Central memory CD4-positive, alpha-beta T cell (primary cell): Measurements from ENCODE around the gene GRIN3B.

Source experiments
- DNase-seq: peaks from one replicate; pipeline ENCODE4 v3.0.0; 2022

The GRIN3B gene

GRCh38 chr19:1008268-1009040 lies 8.2 kb downstream of the GRIN3B start:
- no peak for DNase-seq

- no peak for DNase-seq
These were observed 9.1 kb downstream of the GRIN3B start for GRCh38 chr19:1009041-1009980.

DNA sequence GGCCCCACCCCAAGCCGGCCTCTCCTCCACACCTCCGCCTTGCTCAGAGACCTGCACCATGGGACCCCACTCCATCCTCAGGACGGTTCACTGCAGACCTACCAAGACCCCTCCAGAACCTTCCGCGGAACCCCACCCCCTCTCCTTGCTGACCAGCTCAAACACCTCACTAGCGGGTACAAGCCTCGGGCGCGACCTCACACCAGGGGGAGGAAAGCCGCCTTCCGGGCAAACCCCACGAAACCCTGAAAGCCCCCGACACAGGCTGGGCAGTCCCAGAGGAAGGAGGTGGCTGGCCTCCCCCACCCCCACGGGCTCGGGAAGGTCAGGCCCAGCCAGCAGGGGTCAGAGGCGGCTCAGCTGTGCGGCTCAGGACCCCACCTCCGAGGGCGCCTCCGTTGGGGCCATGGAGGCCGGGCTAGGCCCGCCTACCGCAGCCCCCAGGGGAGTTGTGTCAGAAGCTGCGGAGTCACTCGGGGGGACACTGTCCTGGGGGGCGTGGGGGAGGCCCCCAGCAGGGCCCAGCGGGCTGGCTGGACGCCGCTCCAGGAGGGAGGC lies 9.8 kb downstream of the GRIN3B start:
- no peak for DNase-seq

GRCh38 chr19:1010586-1011510 lies 10.6 kb downstream of the GRIN3B start:
- no peak for DNase-seq

GRCh38 chr19:1011831-1012333 lies 11.7 kb downstream of the GRIN3B start:
- no peak for DNase-seq

- DNase-seq = no peak
These were observed 12.1 kb downstream of the GRIN3B start for GRCh38 chr19:1012334-1012733.

GRCh38 chr19:1013218-1013617 lies 13.0 kb downstream of the GRIN3B start:
- DNase-seq = no peak

DNA sequence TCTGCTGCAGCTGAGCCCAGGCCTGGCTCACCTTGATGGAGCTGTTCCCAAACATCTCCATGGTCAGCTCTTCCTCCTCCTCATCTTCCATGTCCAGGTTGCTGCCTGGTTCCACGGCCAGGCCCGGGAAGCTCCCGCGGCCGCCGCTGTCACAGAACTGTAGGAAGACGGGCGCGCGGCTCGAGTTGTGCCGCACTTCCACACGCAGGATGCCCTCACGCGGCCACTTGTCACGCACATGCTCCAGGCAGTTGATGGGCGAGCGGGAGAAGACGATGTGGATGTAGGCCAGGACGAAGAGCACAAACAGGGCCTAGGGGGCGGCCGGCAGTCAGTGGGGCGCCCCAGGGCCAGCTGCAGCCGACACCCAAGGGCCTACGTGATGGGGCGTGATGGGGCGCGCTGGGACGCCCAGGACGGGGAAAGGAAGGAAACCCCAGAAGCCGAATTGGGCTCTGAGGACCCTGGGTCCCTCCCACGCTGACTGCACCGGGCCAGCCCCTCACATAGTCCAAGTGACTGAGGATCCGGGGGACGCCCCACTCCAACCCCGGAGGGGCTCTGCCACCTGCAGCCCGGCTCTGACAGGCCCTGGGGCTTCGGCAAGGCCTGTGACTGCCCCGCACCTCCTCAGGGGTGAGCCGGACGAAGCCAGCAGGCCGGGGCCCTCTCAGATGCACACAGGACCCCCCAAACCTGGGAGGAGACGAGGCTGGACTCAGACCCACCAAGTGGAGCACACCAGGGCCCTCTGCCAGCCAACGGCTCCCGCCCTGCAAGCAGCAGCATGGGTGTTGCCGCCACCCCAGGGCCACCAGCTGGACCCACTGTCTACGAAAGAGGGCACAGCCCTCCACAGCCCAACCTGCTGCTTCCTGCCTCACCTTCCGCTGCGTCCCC lies 14.2 kb downstream of the GRIN3B start:
- no peak for DNase-seq

DNA sequence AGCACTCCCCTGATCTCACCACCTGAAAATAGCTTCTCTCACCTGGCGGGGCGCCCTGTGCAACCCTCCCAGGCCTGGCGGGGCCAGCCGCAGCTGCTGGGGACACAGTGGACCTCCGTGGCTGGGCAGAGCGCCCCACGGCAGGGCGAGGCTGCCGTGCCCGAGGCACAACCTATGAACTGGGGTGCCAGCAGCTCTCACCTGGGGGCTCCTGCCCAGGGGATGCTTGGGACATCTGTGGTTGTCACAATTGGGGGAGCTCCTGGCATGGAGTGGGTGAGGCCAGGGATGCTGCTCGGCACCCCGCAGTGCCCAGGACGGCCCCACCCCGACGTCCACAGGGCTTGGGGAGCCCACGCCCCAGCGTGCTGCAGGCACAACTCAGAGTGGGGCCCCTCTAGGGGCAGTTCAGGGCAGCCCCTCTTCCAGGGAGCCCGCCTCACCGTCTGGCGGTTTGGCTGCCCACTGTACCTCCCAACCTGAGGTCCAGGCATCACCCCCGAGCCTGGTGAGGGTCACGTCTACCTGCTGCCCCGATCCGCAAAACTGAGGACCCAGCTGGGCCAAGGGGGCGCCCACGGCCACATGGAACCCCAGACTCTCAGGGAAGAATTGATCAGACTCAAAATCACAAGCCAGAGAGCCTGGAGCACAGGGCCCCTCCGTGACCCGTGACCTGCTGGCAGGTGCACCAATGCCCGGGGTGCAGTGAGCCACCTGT lies 15.0 kb downstream of the GRIN3B start:
- DNase-seq = no peak

DNA sequence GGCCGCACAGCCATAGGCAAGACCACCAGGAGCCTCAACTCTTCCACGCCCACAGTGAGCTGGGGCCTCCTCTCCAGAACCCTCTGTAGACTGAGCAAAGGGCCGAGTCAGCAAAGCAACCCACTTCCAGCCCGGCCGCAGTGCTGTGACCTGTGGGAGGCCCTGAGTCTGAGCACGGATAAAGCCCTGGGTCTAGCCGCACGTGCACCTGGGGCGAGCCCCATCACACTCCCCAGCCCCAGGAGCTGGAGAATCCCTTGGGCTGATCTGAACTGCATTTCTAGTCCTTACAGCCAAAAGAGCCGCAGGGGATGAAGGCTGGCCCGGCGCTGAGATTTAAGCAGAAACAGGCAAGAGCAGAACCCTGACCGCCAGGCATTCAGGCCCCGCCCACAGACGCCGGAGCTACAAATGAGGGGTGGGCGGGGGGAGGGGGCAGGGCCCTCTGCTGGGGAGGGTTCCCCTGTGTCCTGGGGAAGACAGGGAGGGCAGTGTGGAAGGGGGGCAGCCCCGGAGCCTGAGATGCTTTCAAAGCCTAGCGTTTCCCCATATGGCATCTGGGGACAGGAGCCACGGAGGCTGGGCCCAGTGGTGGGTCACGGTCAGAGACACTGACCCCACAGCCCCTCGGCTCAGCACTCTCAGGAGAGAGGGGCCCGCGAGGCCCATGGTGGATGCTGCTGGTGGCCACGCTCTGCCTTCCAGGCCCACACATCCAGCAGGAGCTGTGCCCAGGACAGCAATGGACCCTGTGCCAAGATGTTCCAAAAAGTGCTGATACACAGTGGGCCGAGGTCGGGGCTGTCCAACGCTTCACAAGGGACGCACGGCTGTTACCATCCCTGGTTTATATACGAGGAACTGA lies 15.8 kb downstream of the GRIN3B start:
- no peak for DNase-seq

GRCh38 chr19:1016647-1017114 lies 16.5 kb downstream of the GRIN3B start:
- DNase-seq = no peak

DNA sequence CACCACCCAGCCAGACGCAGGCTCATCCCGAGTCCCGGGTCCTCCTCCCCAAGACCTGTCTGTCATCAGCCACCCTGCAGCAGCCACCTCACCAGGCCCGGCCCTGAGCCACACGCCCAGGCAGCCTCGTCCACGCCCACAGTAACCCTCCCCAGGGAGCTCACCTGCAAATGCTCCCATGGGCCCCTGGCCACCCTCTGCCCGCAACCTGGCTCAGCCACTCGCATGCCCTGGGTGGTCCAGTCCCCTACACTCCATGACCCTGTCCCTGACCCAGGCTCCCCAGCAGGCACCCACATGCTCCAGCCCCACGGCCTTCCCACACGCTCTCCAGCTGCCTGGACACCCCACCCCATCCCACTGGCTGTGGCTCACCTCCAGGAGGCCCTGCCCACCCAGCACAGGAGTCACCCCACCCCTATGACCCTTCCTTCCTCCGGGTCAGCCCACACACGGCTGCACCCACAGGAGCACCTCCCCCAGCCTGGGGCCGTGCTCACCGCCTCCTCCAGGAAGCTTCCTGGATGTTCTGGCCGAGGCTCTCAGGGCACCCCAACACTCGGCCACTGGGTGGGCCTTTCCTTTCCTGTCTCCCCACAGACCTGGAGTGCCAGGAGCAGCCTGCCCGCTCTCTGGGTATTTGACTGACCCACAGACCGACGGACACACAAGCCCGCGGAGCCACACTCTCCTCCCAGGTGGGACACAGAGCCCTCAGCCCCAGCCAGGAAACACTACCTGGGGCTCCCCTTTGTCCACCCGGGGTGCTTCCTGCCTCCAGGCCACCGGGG lies 17.1 kb downstream of the GRIN3B start:
- no peak for DNase-seq

- DNase-seq = no peak
These were observed 17.7 kb downstream of the GRIN3B start for GRCh38 chr19:1017906-1018305.

DNA sequence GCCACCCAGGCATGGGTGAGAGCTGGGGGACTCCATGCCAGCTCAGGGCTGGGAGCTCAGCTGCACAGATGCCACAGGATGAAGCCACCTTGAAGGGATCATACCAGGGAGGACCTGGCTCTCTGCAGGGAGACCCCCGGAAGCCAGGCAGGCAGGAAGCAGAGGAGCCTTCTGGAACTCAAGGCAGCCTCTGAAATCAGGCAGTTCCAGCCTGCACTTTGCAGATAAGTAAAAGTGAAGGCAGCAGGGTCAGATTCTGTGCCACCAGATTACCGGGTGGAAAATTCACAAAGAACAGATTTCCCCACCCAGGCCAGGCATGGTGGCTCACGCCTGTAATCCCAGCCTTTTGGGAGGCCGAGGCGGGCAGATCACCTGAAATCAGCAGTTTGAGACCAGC lies 18.2 kb downstream of the GRIN3B start:
- no peak for DNase-seq

DNA sequence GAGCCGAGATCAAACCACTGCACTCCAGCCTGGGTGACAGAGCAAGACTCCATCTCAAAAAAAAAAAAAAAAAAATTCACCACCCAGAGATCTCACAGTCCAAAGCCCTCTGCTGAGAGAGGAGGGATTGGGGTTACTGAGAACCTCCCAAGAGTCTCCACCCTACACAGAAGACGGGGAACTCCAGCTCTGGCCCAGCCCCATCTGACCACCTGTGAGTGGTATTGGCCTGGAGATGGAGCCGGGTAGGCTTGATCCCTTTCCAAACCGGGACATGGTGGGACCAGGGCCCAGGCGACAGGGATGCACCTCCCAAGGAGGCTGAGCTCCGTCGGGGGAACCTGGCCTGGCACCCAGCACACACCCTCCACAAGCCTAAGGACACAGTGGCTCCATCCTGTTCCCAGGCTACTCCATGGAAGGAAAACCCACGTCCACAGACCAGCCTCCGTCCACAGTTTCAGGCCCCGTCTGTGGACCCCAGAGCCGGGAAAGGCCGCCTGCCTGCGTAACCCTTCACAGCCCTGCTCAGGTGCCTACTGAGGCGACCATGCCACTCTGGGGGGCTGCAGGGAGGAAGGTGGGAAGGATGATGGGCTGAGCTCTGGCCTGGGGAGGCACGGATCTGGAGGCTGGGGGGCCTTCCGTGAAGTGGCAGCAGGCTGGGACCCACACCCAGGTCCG lies 18.9 kb downstream of the GRIN3B start:
- DNase-seq = no peak

DNA sequence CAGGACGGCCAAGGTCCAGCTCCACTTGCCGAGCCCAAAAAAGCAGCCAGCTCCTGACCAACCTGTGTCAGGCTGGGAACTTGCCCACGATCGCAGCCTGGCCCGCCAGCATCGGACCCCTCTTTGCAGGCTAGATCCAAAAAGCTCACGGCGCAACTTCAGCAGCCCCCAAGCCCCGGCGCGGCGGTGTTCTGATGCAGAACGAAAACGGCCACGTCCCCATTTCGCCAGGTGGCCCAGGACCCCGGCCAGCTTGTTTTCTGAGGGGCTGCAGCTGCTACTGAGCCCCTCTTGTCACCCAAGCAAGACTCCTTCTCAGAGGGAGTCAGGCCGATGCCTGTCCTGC lies 19.4 kb downstream of the GRIN3B start:
- DNase-seq = no peak

GRCh38 chr19:1019980-1020867 lies 20.0 kb downstream of the GRIN3B start:
- no peak for DNase-seq
